Embryonic facial prominence (tissue), 1 donor: ENCODE data around the gene ERICH2.

Experiments used
- DNase-seq: peaks from one replicate; pipeline ENCODE4 v3.0.0-alpha.2; 2016; ENCODE audit errors: extremely low spot score

The ERICH2 gene

DNA sequence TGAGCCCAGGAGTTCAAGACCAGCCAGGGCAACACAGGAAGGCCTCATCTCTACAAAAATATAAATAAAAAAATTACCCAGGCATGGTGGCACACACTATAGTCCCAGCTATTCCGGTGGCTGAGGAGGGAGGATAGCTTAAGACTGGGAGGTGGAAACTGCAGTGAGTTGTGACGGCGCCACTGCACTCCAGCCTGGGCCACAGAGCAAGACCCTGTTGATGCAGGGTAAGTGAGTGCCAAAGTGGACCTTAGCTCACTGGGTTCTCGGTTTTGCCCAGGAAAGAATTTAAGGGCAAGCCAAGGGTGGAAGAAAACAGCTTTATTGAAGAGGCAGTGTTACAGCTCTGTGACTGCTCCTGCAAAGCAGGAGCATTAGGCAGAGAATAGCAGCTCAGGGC lies 6.9 kb upstream of the ERICH2 start:
- no peak for DNase-seq

DNA sequence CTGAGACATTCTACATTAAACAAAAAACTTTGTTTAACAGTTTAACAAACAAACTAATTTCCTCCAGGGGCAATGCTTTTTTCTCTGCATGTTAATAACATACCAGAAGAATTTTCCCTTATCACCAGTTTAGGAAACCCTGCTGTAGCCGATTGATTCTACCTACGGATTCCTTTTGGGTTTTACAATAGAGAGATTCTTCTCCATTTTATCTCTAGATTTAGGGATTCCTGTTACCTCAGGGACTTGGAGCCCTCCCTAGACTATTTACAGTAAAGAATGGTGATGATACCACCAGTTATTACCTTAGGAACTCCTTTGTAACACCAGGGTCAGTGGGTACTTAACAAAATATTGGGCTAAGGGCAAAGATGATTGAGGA lies 5.3 kb upstream of the ERICH2 start:
- DNase-seq: no peak

DNA sequence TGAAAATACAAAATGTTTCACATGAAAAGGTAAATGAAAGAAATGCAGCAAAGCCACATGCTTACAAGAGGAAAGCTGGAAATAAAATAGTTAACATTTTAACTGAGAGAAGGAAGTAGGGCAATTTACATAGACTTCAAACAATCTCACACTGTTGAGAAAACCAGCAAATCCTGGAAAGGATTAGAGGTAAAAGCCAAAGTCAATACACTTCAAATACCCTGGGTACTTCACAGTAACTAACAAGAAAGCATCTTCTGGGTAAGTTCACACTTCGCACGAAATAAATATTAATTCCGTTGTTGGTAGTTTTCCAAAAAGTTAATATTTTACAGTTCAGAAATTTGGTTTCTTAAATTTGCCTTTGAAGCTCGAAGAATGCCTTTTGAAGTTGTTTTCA lies 3.5 kb upstream of the ERICH2 start:
- DNase-seq: peak; percentile 12

DNA sequence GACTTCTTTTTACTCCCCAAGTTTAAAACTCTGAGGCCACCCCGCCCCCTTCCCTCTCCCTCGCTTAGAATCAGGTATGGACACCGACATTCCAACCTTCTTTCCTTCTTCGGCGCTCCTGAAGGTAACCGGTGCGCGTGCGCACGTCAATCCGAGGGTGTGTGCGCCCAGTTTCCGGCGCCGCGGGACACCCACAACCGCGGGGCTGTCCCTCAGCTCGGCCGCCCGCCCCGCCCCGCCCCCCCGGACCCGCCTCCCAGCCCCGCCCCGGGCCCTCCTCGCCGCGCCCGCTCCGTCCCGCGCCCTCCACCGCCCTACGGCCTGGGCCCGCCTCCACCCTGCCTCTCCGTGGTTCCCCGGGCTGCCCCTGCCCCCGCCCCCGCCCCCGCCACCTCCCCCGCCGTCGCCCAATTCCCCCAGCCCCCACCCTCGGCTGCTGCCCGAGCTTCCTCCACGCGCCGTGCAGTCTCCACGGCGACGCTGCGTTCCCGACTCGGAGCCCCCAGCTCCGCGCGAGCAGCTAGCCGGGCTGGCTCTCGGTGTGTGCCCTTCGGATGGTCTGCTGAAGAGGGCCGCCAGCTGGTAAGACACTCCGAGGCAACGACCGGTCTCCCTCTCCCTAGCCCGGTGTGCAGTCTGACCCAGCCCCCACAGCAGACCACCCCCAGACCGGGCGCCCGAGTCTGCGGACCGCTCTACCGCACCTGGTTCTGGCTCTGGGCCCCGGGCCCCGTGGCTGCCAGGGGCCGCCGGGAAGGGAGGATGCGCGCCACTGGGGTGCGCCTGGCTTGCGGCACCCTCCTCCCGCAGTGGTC lies 635 bp downstream of the ERICH2 start:
- peak; percentile 49 for DNase-seq

DNA sequence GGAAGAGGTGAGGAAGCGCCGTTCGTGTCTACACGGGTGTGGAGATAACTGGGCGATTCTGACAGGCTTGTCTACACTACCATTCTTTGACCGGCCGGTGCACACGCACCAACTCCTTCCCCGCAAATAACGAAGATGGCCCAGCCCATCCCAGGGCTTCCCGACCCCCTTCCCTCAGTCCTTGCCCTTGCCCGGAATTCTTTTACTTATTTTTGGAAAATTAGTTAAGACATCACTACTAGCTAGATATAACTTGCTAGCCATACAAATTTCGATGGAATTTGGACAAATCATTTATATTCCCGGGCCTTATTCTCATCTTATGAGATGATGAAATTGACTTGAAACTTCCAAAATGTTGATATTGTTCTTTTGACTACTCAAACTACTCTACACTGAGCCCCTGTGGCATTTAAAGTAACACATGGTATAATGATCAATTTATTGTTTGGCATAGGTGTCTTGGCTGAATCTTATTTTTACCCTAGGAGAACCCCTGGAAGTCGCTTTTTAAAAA lies 1.3 kb downstream of the ERICH2 start:
- no peak for DNase-seq

DNA sequence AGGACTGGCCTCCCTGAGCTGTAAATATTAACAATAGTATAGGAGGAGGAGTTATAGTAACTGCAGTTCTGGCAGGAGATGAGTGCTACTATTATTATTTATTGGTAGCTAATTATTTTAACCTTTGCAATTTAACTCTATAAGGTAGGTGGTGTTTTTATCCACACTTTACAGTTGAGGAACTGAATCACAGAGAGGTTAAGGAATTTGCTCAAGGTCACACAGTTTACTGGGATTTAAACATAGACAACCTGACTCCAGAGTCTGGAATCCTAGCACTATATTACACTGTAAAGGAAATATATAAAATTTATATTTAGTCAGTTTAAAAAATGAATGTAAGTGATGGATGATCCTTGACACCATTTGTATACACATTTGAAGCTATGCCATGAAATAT lies 2.1 kb downstream of the ERICH2 start:
- no peak for DNase-seq

DNA sequence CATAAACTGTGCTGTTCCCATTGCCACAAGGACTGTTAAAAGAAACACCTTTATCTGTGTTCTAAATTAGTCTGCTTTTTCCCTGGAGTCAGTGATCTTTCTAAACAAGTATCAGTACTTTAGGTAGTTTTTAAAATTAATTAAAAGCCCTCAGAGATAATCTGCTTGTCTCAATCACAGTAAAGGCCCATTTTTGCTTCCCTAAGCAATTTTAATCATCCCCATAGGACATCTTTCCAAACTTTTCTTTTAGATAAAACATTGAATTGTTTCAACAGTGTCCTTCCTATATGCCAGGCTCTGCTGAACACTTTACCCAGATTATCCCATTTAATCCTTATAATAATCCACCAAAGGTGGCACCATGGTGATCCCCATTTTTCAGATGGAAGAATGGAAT lies 3.9 kb downstream of the ERICH2 start:
- DNase-seq: no peak

DNA sequence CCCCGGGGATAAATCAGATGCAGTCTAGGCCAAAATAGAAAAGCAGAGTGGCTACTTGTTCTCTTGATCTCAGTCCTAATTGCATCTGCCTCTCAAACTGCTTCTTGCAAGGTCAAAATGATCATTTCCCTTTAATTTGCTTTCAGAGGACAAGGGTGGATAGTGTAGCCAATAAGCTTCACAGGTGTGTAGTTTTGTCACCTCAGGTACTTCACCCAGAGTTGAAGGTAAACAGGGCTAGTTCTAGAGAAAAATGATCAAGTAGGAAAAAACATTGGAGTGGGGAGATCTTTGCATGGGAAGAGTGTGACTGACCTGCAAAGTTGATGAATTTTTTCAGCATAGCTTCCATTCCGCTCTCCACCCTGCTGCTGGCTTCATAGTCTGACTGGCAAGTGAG lies 8.7 kb downstream of the ERICH2 start:
- no peak for DNase-seq

DNA sequence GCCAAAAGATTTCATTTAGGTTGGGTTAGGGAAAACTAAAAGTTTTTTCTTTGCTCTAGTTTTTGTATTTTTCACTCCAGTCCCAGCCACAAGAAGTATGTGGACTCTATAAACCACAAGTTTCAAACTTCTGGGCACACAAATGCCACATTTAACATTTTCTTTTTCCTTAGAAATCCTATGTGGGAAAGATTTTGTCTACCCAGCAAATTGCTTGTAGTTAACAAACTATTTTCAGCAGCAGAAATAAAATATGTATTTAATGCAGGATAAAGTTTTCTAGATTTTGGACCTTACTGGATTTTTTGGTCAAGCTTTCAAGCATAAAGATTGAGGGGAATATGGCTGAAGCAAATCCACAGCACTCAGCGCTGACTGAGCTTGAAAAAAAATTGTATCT lies 9.1 kb downstream of the ERICH2 start:
- DNase-seq: no peak

DNA sequence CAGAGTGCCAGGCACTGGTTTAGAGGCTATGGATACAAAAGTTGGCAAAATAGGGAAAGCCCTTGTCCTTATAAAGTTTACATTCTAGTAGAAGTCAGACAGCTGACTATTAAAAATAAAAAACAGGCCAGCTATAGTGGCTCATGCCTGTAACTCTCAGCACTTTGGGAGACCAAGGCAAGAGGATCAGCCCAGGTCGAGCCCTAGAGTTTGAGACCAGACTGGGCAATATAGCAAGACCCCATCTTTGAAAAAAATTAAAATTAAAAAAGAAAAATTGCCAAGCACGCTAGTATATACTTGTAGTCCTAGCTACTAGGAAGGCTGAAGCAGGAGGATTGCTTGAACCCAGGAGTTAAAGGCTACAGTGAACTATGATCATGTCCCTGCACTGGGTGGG lies 12.5 kb downstream of the ERICH2 start:
- no peak for DNase-seq

DNA sequence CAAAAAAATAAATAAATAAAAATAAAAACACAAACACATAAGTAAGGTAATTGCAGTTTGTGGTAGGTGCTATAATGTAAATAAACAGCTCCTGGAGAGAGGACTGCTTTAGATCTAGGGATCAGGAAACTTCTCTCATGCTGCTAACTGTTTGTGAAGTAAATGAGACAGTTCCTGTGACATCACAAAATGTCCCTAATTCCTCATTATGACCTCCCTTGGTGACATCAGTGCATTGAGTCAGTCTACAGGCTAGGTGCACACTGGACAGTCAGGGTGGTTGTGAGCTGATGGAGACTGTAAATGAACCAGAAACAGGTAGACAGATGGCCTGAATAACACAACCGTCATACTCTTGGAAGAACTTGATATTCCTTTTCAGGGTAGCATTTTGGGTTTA lies 13.4 kb downstream of the ERICH2 start:
- DNase-seq: no peak

DNA sequence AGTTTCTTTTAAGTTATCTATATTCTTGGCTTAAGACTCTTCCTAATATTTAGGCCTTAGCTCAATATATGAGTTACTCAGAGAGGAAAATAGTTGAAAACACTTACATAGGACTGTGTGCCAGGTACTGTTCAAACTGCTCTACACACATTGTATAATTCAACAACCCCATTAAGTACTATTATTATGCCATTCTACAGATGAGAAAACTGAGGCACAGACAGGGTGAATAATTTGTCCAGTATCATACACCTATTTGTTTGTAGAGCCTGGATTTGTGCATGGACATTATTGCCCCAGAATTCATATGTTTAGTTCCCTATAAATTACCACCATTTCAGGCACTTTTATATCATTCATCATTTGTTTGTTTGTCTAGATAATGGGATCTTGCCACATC lies 28.8 kb downstream of the ERICH2 start:
- DNase-seq: no peak

DNA sequence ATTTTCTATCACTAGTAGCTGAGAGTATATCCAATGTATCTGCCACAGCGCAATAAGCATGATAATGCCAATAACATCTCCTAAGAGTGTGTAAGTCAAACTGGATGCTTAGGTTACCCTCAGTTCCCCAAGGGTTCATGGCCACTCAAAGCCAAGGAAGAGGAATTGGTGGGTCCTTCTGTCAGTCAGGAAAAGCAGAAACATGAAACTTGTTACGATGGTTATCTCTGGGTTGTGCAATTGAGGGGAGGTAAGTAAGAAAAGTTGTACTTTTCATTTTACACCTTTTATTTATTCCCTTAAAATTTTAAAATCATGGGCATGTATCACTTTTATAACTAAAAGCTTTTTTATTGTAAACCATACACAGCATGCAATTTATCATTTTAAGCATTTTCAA lies 36.4 kb downstream of the ERICH2 start:
- no peak for DNase-seq

DNA sequence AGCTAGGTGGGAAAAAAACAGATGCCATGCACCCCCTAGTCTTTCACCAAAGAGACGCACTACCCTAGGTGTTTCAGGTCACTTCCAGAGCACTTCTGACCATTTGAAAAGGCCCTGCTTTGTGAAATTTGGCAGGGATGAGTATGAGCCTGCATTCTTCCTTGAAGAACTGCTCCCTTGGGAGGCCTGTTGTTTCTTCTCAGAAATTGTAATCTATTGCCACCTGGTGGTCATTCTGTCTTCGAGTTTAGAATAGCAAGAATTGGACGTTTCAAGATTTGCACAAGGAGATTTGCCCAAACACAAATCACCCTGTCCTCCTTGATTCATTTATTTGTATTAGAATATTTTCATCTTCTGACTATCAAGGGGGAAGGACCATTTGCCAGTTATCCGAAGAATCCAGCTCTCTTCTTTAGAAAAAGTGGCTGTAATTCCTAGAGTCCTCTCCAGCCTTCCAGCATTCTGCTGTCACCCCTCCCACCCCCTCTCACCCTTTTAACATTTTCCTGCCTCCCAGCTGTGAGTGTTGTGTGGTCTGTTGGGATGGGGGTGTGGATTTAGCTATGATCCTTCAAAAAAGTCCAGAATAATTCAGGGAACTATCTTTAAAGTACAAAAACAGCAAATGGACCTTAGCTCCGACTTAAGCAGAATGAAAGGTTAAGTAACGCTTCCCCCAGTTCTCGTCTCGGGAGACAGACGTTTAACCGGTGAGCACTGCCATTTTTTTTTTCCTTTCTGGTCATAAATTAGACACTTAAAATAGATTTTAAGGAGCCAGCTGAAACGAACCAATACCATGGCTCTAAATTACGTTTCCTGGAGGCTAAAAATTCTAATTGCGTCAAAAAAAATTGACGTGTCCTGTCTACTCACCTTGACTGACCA lies 42.8 kb downstream of the ERICH2 start:
- peak; percentile 74 for DNase-seq

DNA sequence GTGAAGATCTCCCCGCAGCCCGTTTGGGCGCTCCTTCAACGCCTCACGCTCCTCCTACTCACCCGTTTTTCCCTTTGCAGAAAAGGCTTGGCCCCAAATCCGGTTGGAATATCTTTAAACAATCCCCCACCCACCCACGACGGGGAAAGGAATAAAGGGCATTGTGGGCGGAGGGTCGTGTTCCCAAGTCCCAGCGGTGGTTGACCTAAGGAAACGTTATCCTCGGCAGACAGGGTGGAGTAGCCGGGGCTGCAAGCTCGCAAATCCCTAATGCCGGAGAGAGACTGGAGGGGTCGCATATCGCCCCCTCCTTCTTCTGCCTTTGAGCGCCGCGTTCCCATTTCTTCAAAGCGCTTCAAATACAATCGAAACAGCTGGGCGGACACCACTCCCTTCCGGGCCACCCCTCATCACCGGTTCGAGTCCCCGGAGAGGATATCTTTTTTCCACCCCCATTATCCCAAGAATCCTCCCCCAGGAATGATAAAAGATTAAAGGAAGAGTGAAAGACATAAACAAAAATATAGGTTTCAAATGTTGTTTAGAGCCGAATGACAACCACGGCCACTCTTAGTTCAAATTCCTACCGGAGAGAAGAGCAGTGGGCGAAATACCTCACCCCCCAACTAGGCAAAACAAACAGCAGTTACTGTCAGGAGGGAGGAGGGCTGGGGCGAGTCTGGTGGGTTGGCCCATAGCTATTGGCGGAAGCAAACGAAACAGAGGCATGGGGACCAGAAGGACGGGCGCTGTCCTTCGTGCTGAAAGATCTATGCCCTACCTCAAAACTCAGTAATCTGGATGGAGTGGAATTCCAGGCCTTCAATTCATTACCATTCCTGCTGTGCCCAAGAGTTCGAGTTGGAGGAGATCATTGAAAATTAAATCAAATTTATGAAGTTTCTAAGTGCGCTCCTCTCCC lies 43.7 kb downstream of the ERICH2 start:
- no peak for DNase-seq

DNA sequence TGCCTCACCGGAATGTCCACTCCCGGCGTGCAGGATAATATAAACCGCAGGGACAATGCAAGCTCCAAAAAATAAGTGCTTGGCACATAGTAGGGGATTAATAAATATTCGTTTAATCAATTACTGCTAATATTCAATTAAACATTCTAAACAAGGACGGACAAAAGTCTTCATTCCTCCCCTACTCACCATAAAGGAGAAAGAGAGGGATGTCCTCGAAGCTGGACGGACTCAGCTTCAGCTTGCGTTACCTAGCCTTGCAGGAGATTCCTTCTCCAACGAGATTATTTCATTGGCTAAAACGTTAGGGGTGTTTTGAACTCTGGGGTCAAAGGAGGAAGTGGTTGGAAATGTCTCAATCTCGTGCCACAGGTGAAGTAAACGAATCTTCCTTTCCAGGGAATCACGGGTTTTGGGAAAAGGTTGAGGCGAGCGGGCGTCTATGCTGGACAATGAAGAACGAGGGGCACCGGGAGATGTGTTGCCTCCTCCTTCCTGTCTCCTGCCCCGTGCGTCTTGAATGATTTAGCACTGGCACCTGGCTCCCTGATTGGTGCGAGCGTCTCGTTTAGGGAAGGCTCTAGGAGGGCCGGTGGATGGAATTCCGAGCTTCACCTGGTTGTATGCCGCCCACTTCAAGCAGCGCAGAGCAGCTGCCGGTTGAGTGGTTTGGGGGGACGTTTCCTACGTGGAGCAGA lies 44.5 kb downstream of the ERICH2 start:
- DNase-seq: no peak

DNA sequence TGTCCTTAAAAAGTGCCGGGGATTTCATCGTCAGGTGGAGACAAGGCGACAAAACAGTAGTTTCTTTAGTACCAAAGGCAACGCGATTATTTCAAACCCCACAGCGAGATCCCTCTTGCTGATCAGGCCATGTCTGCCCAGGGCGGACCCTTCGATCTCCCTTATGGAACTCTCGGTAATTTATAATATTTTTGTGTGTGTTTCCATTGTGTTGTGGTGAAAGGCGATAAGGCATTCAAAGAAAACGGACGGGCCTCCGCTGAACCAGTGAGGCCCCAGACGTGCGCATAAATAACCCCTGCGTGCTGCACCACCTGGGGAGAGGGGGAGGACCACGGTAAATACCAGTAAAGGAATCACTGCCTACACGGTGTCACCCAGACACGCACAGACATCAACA lies 45.1 kb downstream of the ERICH2 start:
- DNase-seq: no peak

DNA sequence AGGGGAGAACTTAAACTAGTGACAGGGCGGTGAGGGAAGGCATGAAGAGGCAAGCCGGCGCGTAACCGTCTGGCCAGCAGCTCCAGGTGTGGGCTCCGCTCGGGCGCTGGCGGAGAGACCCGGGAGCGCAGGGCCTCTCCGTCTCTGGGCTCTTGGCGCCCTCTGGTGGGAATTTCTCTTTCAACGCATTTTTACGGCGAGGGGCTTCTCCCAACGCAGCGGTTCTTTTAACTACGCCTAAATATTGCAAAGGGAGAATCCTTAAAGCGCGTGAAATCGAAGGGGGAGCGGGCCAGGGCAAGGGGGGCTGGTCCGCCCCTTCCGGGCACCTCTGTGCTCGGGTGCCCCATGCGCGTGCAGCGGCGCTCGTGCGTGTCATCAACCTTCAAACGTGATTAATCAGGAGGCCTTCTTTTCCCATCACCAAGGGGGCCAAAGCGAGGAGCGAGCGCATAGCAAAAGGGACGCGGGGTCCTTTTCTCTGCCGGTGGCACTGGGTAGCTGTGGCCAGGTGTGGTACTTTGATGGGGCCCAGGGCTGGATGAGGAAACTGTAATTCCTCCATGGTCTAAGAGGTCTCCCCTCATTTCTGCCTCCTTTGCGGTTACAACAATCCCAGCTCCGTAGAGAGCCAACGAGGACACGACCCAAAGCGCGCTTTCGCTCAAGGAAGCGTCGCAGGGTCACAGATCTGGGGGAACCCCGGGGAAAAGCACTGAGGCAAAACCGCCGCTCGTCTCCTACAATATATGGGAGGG lies 45.7 kb downstream of the ERICH2 start:
- DNase-seq: peak; percentile 66

DNA sequence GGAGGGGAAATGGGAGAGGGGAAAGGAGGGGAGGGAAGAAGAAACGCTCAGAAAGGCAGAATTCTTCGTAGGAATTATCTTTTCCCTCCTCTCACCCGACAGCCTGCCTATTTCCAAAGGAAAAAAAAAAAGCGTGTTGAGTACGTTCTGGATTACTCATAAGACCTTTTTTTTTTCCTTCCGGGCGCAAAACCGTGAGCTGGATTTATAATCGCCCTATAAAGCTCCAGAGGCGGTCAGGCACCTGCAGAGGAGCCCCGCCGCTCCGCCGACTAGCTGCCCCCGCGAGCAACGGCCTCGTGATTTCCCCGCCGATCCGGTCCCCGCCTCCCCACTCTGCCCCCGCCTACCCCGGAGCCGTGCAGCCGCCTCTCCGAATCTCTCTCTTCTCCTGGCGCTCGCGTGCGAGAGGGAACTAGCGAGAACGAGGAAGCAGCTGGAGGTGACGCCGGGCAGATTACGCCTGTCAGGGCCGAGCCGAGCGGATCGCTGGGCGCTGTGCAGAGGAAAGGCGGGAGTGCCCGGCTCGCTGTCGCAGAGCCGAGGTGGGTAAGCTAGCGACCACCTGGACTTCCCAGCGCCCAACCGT lies 46.4 kb downstream of the ERICH2 start, which contains the start of gene GAD1:
TSS of gene GAD1 (plus strand) at position 384 of the 589 bp plus-strand sequence. CDS start 1,705 bp downstream, outside the sequence.
- DNase-seq: no peak
